GM20000 (cell line): ENCODE results near the gene ZNF436.
"Not testable (repeated sequence)": the region's sequence is repeated elsewhere in the genome, so short reads cannot be mapped to it uniquely, and the experiment has no call there.

Experiments used
- DNase-seq: peaks from one replicate; pipeline ENCODE4 v3.0.0; 2012; ENCODE audit warnings: low spot score
- CTCF ChIP-seq: IDR thresholded peaks from 2 replicates; pipeline ENCODE4 v1.5.1; 2012; ENCODE audit warnings: mild to moderate bottlenecking, control low read depth; ENCODE audit errors: extremely low read depth, missing control alignments

The ZNF436 gene

GRCh38 chr1:23331713-23332112 lies 37.9 kb downstream of the ZNF436 start:
- no peak for DNase-seq
- TF ChIP-seq CTCF, result no peak

- no peak for DNase-seq
- no peak for TF ChIP-seq CTCF
Measured at GRCh38 chr1:23330846-23331245, 38.8 kb downstream of the ZNF436 start.

- DNase-seq, result no peak
- no peak for TF ChIP-seq CTCF
Measured at GRCh38 chr1:23325393-23325792, 44.2 kb downstream of the ZNF436 start.

- TF ChIP-seq CTCF, result no peak
- no peak for DNase-seq
Measured at GRCh38 chr1:23322770-23323169, 46.9 kb downstream of the ZNF436 start.

- not testable (repeated sequence) for DNase-seq
Measured at GRCh38 chr1:23310280-23310679, 59.4 kb downstream of the ZNF436 start.
